Measurements from ENCODE around the gene CACNB4. TPM values are rescaled to one million over a fixed set of nuclear protein-coding genes. Genes with fewer than 3 reads are reported as not detected.
A peak's percentile ranks its signal among the peaks of the same experiment; 100 is the strongest.

CACNB4 gene
- total RNA-seq, 1 donor = 0.43 TPM

GRCh38 chr2:151908204-151908882 lies 190.5 kb downstream of the CACNB4 start:
- peak; percentile 59 for DNase-seq (ENCODE audit: low read depth)
- no peak overlapping the region for H3K4me3 ChIP-seq (ENCODE audit: low read depth, low read length)
- TF ChIP-seq CTCF (IDR thresholded peaks at IDR 0.05; ENCODE audit: insufficient read depth, low read depth, low read length) = no peak

GRCh38 chr2:151907286-151908203 lies 191.3 kb downstream of the CACNB4 start:
- no peak overlapping the region for H3K4me3 ChIP-seq (ENCODE audit: low read depth, low read length)
- TF ChIP-seq CTCF (IDR thresholded peaks at IDR 0.05; ENCODE audit: insufficient read depth, low read depth, low read length) = no peak
- no peak for DNase-seq (ENCODE audit: low read depth)

- H3K4me3 ChIP-seq (ENCODE audit: low read depth, low read length) = no peak overlapping the region
- no peak for DNase-seq (ENCODE audit: low read depth)
- TF ChIP-seq CTCF (IDR thresholded peaks at IDR 0.05; ENCODE audit: insufficient read depth, low read depth, low read length) = no peak
Observed at GRCh38 chr2:151906633-151906998, 192.2 kb downstream of the CACNB4 start.

- DNase-seq (ENCODE audit: low read depth) = no peak
- no peak for TF ChIP-seq CTCF (IDR thresholded peaks at IDR 0.05; ENCODE audit: insufficient read depth, low read depth, low read length)
- no peak overlapping the region for H3K4me3 ChIP-seq (ENCODE audit: low read depth, low read length)
Observed at GRCh38 chr2:151905963-151906632, 192.7 kb downstream of the CACNB4 start.

GRCh38 chr2:151904807-151905206 lies 194.0 kb downstream of the CACNB4 start:
- TF ChIP-seq CTCF (IDR thresholded peaks at IDR 0.05; ENCODE audit: insufficient read depth, low read depth, low read length) = no peak
- H3K4me3 ChIP-seq (ENCODE audit: low read depth, low read length) = no peak overlapping the region
- DNase-seq (ENCODE audit: low read depth) = no peak

- H3K4me3 ChIP-seq (ENCODE audit: low read depth, low read length) = no peak overlapping the region
- no peak for TF ChIP-seq CTCF (IDR thresholded peaks at IDR 0.05; ENCODE audit: insufficient read depth, low read depth, low read length)
- no peak for DNase-seq (ENCODE audit: low read depth)
Observed at GRCh38 chr2:151904021-151904420, 194.8 kb downstream of the CACNB4 start.

All from fibroblast of villous mesenchyme (primary cell).